Liver (tissue), 9 donors: ENCODE results near the gene UPP1. TPM values are rescaled to one million over a fixed set of nuclear protein-coding genes. Genes with fewer than 3 reads are reported as not detected.

Experiments used
- DNase-seq: peaks from one replicate; pipeline ENCODE4 v3.0.0-alpha.2; 2017; ENCODE audit warnings: low spot score
- H3K27ac ChIP-seq, 2 donors: one replicate each; pipeline ENCODE4 v1.7.0; 2013; ENCODE audit warnings: inconsistent platforms in 2 of 2, low read length in 2 of 2, control low read depth in 1 of 2, low read depth in 1 of 2, mild to moderate bottlenecking in 1 of 2
- H3K27me3 ChIP-seq, 4 donors: one replicate each; pipeline versions ENCODE4 v1.6.1 to v1.7.0; 2013; ENCODE audit warnings: low read length in 3 of 4, inconsistent platforms in 1 of 4, mild to moderate bottlenecking in 1 of 4, moderate library complexity in 1 of 4; ENCODE audit not compliant: control insufficient read depth in 4 of 4, insufficient read depth in 4 of 4
- H3K36me3 ChIP-seq, 4 donors: one replicate each; pipeline versions ENCODE4 v1.6.1 to v1.7.0; 2013; ENCODE audit warnings: low read length in 3 of 4, mild to moderate bottlenecking in 3 of 4, low read depth in 1 of 4, moderate library complexity in 1 of 4; ENCODE audit not compliant: control insufficient read depth in 4 of 4, insufficient read depth in 3 of 4
- H3K4me1 ChIP-seq, 4 donors: one replicate each; pipeline versions ENCODE4 v1.6.1 to v1.7.0; 2013; ENCODE audit warnings: low read length in 3 of 4, mild to moderate bottlenecking in 3 of 4, moderate library complexity in 1 of 4; ENCODE audit not compliant: control insufficient read depth in 4 of 4, insufficient read depth in 4 of 4
- H3K4me3 ChIP-seq, 3 donors: one replicate each; pipeline versions ENCODE4 v1.6.1 to v1.7.0; 2013; ENCODE audit warnings: low read length in 3 of 3, control low read depth in 1 of 3, low read depth in 1 of 3, mild to moderate bottlenecking in 1 of 3
- H3K9ac ChIP-seq, 2 donors: one replicate each; pipeline ENCODE4 v1.7.0; 2013; ENCODE audit warnings: low read length in 2 of 2, mild to moderate bottlenecking in 2 of 2, moderate library complexity in 2 of 2, control low read depth in 1 of 2, low read depth in 1 of 2
- H3K9me3 ChIP-seq, 4 donors: one replicate each; pipeline versions ENCODE4 v1.6.1 to v1.7.0; 2013; ENCODE audit warnings: low read length in 3 of 4; ENCODE audit not compliant: control insufficient read depth in 4 of 4
- ATF3 ChIP-seq: IDR thresholded peaks from 2 replicates; pipeline ENCODE4 v1.6.1; 2016; ENCODE audit warnings: antibody characterized with exemption
- CTCF ChIP-seq: fragments of 150-350 bp; IDR thresholded peaks from 2 replicates; pipeline ENCODE4 v1.5.1; 2017; ENCODE audit warnings: improper control_type of control experiment, low read depth, low read length; ENCODE audit not compliant: missing input control
- EGR1 ChIP-seq, 2 donors: IDR thresholded peaks; 2 replicates each; pipeline ENCODE4 v1.6.1; 2016 to 2018; ENCODE audit warnings: antibody characterized with exemption in 2 of 2, low read depth in 2 of 2
- FOXA1 ChIP-seq: IDR thresholded peaks from 2 replicates; pipeline ENCODE4 v1.6.1; 2016; ENCODE audit warnings: antibody characterized with exemption
- FOXA2 ChIP-seq: IDR thresholded peaks from 2 replicates; pipeline ENCODE4 v1.6.1; 2016; ENCODE audit warnings: antibody characterized with exemption
- GABPA ChIP-seq, 2 donors: IDR thresholded peaks in 1 of 2; conservative IDR thresholded peaks in 1 of 2; 2 replicates each; pipeline ENCODE4 v1.6.1; 2016; ENCODE audit warnings: antibody characterized with exemption in 2 of 2, mild to moderate bottlenecking in 1 of 2, moderate library complexity in 1 of 2
- HNF4A ChIP-seq, 2 donors: conservative IDR thresholded peaks; 2 replicates each; pipeline ENCODE4 v1.6.1; 2016; ENCODE audit warnings: antibody characterized with exemption in 2 of 2, mild to moderate bottlenecking in 2 of 2
- HNF4G ChIP-seq: IDR thresholded peaks from 2 replicates; pipeline ENCODE4 v1.6.1; 2016; ENCODE audit warnings: antibody characterized with exemption
- JUND ChIP-seq, 2 donors: IDR thresholded peaks; 2 replicates each; pipeline ENCODE4 v1.6.1; 2016; ENCODE audit warnings: antibody characterized with exemption in 2 of 2
- MAX ChIP-seq: IDR thresholded peaks from 2 replicates; pipeline ENCODE4 v1.6.1; 2016; ENCODE audit warnings: antibody characterized with exemption
- NR2F2 ChIP-seq: IDR thresholded peaks from 2 replicates; pipeline ENCODE4 v1.6.1; 2016; ENCODE audit warnings: antibody characterized with exemption
- RAD21 ChIP-seq, 2 donors: IDR thresholded peaks; 2 replicates each; pipeline ENCODE4 v1.6.1; 2016; ENCODE audit warnings: antibody characterized with exemption in 2 of 2, mild to moderate bottlenecking in 2 of 2
- REST ChIP-seq: IDR thresholded peaks from 2 replicates; pipeline ENCODE4 v1.6.1; 2016; ENCODE audit warnings: antibody characterized with exemption, mild to moderate bottlenecking
- RXRA ChIP-seq, 2 donors: IDR thresholded peaks; 2 replicates each; pipeline ENCODE4 v1.6.1; 2017 to 2018; ENCODE audit warnings: antibody characterized with exemption in 2 of 2, mild to moderate bottlenecking in 1 of 2
- SP1 ChIP-seq: IDR thresholded peaks from 2 replicates; pipeline ENCODE4 v1.6.1; 2018; ENCODE audit warnings: antibody characterized with exemption, mild to moderate bottlenecking
- TAF1 ChIP-seq: conservative IDR thresholded peaks from 2 replicates; pipeline ENCODE4 v1.6.1; 2016; ENCODE audit warnings: antibody characterized with exemption, mild to moderate bottlenecking
- YY1 ChIP-seq: IDR thresholded peaks from 2 replicates; pipeline ENCODE4 v1.6.1; 2016; ENCODE audit warnings: antibody characterized with exemption, mild to moderate bottlenecking
- ZBTB33 ChIP-seq: IDR thresholded peaks from 2 replicates; pipeline ENCODE4 v1.6.1; 2016; ENCODE audit warnings: antibody characterized with exemption
- WGBS: extraction: QIAGEN DNeasy Blood & Tissue Kit; methylation state at CpG from one replicate; pipeline ENCODE4 v1.1.7; 2013; 5-methylcytosine and 5-hydroxymethylcytosine counted together
- polyA plus RNA-seq, 2 donors: library from polyadenylated mRNA; stranded (reverse) in 1 of 2; unstranded in 1 of 2; fragments of 200-250 nt in 1 of 2; fragments of >200 nt in 1 of 2; fragmentation: Nextera tagmentation in 1 of 2; extraction: Ambion mirVana in 1 of 2; gene quantifications; one replicate each; pipeline versions ENCODE4 v1.2.1 to v1.2.3, GENCODE V29; 2013 to 2015
- total RNA-seq, 2 donors: library from RNA; depleted of rRNA; stranded (reverse); fragments of >200 nt; gene quantifications; one replicate each; pipeline ENCODE4 v1.2.3, GENCODE V29; 2014
- donor health status: healthy.
- donor health status: healthy.
- donor health status: healthy.
- donor health status: healthy.
- donor health status: healthy.

Gene UPP1
- total and polyA plus RNA-seq, 4 donors = 3.1 to 18.8 (median 9.1) TPM

- Histone ChIP-seq H3K9ac (no peak overlapping the region), H3K4me1 (no peaks in the 10 kb centered on the region), H3K4me3 (no peak overlapping the region), H3K9me3 (no peaks in the 10 kb centered on the region), H3K27ac (no peak overlapping the region), H3K36me3 (no peaks in the 10 kb centered on the region), H3K27me3 (peaks cover 0 to 3% (median 0%) of the 10 kb centered on the region in 4 donors)
- 60% methylated on average over 3 of the region's 3 CpGs for WGBS
- no peak for DNase-seq
- no peak for TF ChIP-seq ZBTB33
- no peak for TF ChIP-seq MAX
- TF ChIP-seq ATF3 = no peak
- TF ChIP-seq JUND (IDR thresholded peaks at IDR 0.05) = no peak
- TF ChIP-seq TAF1 = no peak
- TF ChIP-seq REST = no peak
- TF ChIP-seq NR2F2 = no peak
- no peak for TF ChIP-seq HNF4G
- TF ChIP-seq HNF4A (conservative IDR thresholded peaks at IDR 0.05) = no peak
- TF ChIP-seq FOXA1 = no peak
- no peak for TF ChIP-seq EGR1 (IDR thresholded peaks at IDR 0.05; ENCODE audit: low read depth in 2 of 2)
- TF ChIP-seq YY1 = no peak
- no peak for TF ChIP-seq SP1
- no peak for TF ChIP-seq RAD21 (IDR thresholded peaks at IDR 0.05)
- no peak for TF ChIP-seq GABPA (IDR thresholded peaks at IDR 0.05 in 1 of 2, conservative IDR thresholded peaks at IDR 0.05 in 1 of 2)
- no peak for TF ChIP-seq RXRA (IDR thresholded peaks at IDR 0.05)
- TF ChIP-seq FOXA2 = no peak
- no peak for TF ChIP-seq CTCF
Observed at GRCh38 chr7:48042636-48043035, 46.4 kb upstream of the UPP1 start.
